GM21619 (cell line): ENCODE results near the gene APOC3.

Source experiments
- ATAC-seq: cut with Tn5 transposase; IDR thresholded peaks from one replicate; pipeline ENCODE4 v1.9.1; 2021; ENCODE audit not compliant: unreplicated experiment

Gene APOC3

GRCh38 chr11:116829525-116830183, at the start of gene APOC3:
TSS of gene APOC3 (plus strand) at chr11:116829907. CDS start at chr11:116830583, 676 bp downstream.
- ATAC-seq, result no peak

DNA sequence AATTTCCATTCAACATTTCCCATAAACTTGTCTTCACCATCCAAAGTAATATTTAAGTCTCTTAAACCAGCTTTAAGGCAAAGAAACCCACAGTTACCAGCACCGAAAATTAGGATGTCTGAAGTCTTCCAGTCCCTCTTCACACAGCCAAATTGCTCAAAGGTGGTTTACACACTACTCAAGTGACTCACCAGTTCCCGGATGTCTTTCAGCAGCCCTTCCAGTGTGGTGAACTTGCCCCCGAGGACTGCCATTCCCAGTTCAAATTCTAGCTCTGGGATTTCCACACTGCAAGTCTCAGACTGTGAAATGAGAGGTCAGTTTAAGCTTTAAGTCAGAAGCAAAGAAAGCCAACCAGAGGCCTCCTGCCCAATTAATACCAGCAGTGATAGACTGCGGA, 47.0 kb upstream of the APOC3 start:
- no peak for ATAC-seq

GRCh38 chr11:116786326-116786725, 43.4 kb upstream of the APOC3 start:
- no peak for ATAC-seq

GRCh38 chr11:116786966-116787365, 42.7 kb upstream of the APOC3 start:
- no peak for ATAC-seq

DNA sequence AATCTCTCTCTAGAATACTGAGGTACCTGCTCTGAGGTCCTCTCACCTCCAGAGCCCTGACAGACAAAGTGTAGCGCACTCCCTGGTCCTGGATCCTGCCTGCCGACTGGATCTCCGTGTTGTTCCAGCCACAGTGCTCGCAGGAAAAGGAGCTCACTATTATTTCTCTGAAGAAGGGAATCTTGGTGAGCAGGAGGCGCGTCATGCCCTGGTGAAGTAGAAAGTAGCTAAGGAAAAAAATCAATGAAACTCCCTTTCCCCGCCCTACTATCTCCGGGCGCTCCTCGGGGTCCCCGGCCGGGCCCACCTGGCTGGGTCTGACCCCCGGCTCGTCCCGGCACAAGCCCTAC, 42.3 kb upstream of the APOC3 start:
- no peak for ATAC-seq

GRCh38 chr11:116787786-116788486, 41.8 kb upstream of the APOC3 start, which contains the start of gene ZPR1:
TSS of gene ZPR1 (minus strand) at chr11:116788023. CDS start at chr11:116787990, 33 bp downstream.
- peak; percentile 89 for ATAC-seq

GRCh38 chr11:116788534-116788933, 41.2 kb upstream of the APOC3 start:
- ATAC-seq, result no peak

DNA sequence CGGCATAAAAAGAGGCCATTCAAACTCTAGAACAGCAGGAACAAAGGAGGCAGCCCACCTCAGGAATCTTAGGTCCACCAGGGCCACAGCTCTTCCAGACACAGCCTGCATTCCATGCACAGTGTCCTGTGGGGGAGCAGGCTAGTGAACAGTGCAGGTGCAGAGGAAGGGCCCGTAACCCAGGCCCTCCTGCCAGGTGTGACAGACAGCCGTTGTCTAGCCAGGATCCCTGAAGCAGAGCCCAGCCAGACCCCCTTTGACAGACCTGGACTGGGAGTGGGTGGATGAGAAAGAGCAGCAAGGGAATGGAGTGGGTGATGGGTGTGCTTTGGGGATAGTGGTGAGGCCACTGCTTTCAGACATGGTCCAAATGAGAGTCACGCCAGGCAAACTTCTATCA, 40.7 kb upstream of the APOC3 start:
- no peak for ATAC-seq

DNA sequence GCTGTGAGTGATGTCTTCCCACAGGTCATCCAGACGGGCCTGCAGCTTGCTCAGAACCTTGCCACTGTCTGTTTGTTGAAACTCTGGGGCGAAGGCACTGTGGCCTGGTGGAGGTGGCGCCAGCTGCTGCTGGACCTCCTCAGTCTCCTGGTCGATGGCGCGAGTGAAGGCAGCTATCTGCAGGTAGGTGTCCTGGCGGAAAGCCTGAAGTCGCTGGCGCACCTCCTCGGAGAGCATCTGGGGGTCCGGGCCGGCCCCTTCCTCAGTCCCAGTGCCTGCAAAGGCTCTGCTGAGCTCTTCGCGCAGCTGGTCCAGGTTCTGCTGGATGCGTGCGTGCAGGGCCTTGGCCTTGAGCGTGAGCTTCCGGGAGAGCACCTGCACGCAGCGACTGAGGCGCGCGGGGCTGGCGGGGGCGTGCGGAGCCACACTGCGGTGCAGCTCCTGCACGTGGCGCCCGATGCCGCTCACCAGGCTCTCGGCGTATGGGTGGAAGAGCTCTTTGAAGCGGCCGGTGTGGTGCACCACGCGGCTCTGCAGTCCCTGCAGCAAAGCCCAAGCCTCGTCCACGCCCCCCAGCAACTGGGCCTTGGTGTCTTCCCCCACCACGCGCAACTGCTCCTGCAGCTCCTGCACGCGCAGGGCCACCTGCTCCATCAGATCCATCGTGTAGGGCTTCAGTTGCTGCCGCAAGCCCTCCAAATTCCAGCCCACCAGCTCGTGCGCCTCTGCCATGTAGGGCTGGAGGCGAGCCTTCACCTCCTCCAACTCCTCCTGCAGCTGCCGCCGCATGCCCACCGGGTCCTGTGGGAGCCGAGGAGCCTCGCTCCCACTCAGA, 39.3 kb upstream of the APOC3 start:
- no peak for ATAC-seq

DNA sequence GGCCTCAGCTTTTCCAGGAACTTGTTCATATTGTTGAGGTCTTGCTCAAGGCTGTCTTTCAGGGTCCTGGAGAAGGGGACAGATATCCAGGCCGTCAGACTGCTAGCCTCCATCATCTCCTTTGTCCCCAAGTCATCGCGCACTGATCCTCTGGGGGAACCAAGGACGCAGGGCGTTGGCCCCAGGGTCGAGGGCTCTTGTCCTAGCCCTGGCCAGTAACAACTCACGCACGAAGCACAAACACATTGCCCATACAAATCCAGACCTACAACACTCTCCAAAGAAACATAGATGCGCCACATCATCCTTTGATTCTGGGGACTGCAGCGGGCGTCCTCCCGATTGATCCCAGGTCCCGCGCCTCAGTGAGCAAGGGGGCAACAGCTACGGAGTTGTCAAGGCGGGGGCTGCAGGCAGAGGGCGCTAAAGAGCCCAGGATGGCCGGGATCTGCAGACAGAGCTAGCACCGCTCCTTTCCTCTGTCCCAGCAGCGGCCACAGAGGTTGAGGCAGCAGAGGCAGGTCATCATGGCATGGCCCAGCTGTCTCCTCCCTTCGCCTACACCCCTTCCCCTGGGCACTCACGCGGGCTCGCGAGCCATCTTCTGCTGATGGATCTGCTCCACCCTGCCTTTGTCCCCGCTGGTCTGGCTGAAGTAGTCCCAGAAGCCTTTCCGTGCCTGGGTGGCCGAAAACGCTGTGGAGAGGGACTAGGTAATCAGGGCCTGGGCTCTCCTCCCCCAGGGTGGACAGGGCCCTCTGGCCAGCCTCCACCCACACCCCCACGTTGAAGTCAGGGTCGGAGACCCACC, 38.5 kb upstream of the APOC3 start:
- ATAC-seq, result no peak

DNA sequence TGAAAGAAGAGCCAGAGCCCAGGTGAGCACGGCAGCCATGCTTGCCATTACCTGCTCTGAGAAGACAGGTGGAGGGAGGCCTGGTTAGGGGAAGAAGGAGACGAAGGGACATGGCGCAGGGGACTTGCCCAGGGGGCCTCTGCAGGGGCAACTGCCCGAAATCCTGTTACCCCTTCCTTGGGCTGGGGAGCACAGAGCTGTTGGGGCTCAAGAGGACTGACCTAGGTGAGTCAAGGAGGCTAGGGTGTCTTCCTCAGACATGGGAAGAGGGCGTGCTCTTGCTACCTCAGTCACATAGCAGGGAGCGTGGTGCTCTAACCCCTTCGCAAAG, 37.9 kb upstream of the APOC3 start, which contains the start of gene APOA5:
Gene APOA5, minus strand, starts transcription at position 67 of the 331 bp plus-strand sequence. Its CDS starts 19 bp downstream, at position 48.
- no peak for ATAC-seq

- no peak for ATAC-seq
Measured at GRCh38 chr11:116792144-116792868, 37.4 kb upstream of the APOC3 start.

- no peak for ATAC-seq
Measured at GRCh38 chr11:116792869-116793771, 36.6 kb upstream of the APOC3 start.

DNA sequence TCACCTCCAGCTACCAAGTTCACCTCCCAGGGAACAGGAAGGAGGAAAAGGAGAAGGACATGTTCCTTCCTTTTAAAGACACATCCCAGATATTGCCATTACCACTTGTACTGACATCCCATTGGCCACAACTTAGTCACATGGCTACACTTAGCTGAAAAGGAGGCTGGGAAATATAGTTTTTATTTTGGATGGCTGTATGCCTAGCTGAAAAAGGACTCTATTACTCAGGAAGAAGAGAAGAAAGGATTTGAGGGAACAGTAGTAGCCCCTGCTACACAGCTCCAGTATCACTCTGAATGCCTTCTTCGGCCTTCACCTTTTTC, 36.0 kb upstream of the APOC3 start:
- no peak for ATAC-seq

DNA sequence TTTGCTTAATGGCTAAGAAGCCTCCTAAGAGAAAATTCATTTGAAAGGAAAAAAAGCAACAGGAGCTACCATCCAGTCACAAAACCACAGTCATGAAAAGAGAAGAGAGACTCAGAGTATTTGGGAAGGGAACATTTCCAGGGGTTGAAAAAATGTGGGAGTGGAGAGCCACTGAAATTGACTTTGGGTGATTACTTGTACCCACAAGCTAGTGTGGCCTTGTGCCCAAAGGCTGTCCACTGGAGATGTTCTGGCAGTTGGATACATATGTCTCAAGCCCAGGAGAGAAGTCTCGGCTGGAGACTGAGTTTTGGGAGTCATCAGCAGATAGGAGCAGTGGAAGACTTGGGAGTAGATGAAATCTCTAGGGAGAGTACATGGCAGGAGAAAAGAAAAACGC, 34.9 kb upstream of the APOC3 start:
- ATAC-seq, result no peak

DNA sequence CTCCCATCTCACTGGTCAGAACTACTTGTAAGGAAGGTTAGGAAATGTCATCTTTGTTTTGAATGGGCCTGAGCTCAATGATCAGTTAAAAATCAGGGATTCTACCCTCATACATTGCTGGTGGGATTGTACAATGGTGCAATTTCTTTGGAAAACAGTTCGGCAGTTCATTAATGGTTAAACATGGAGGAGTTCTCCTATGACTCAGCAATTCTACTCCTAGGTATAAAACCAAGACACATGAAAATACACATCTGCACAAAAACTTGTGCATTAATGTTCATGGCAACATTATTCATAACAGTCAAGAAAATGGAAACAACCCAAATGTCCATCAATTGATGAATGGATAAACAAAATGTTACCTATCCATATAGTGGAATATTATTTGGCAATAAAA, 33.2 kb upstream of the APOC3 start:
- ATAC-seq, result no peak

DNA sequence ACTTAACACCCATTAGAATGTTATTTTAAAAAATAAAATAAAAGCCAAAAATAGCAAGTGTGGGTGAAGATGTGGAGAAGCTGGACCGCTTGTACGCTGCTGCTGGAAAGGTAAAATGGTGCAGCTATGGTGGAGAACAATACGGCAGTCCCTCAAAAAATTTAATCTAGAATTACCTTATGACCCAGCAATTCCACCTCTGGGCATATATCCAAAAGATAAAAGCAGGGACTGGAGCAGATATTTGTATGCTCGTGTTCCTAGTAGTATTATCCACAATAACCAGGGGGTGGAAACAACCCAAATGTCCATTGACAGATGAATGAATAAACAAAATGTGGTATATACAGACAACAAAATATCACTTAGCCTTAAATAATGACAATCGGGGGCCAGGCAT, 31.9 kb upstream of the APOC3 start:
- no peak for ATAC-seq

DNA sequence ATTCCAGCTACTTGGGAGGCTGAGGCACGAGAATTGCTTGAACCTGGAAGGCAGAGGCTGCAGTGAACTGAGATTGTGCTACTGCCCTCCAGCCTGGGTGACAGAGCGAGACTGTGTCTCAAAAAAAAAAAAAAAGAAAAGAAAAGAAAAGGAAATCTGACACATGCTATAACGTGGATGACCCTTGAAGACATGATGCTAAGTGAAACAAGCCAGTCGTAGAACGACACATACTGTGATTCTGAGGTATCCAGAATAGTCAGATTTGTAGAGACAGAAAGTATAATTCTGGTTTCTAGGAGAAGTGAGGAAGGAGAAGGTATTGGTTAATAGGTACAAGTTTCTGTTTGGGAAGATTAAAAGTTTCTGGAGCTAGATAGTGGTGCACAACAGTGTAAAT, 31.3 kb upstream of the APOC3 start:
- ATAC-seq, result no peak

GRCh38 chr11:116800610-116801009, 29.1 kb upstream of the APOC3 start:
- no peak for ATAC-seq
